Measurements from ENCODE around the gene RPLP1.
"Not testable (repeated sequence)": the region's sequence is repeated elsewhere in the genome, so short reads cannot be mapped to it uniquely, and the experiment has no call there.

The RPLP1 gene

GRCh38 chr15:69434679-69435078, 17.9 kb upstream of the RPLP1 start:
- DNase-seq (ENCODE audit: low read depth, low spot score) = no peak
- in situ Hi-C loops (cut with HindIII; ENCODE audit: low sequenced_read_pairs) = no loop called here
- H3K4me3 ChIP-seq (ENCODE audit: low read depth, low read length) = no peak overlapping the region
- TF ChIP-seq CTCF (IDR thresholded peaks at IDR 0.05; ENCODE audit: low read depth, low read length) = no peak

- no peak overlapping the region for H3K4me3 ChIP-seq (ENCODE audit: low read depth, low read length)
- in situ Hi-C loops (cut with HindIII; ENCODE audit: low sequenced_read_pairs) = no loop called here
- TF ChIP-seq CTCF (IDR thresholded peaks at IDR 0.05; ENCODE audit: low read depth, low read length) = no peak
- no peak for DNase-seq (ENCODE audit: low read depth, low spot score)
Observed at GRCh38 chr15:69435985-69436384, 16.6 kb upstream of the RPLP1 start.

GRCh38 chr15:69436951-69437350, 15.7 kb upstream of the RPLP1 start:
- in situ Hi-C loops (cut with HindIII; ENCODE audit: low sequenced_read_pairs) = no loop called here
- no peak for DNase-seq (ENCODE audit: low read depth, low spot score)
- no peak overlapping the region for H3K4me3 ChIP-seq (ENCODE audit: low read depth, low read length)
- no peak for TF ChIP-seq CTCF (IDR thresholded peaks at IDR 0.05; ENCODE audit: low read depth, low read length)

- no peak overlapping the region for H3K4me3 ChIP-seq (ENCODE audit: low read depth, low read length)
- DNase-seq (ENCODE audit: low read depth, low spot score) = no peak
- no peak for TF ChIP-seq CTCF (IDR thresholded peaks at IDR 0.05; ENCODE audit: low read depth, low read length)
- in situ Hi-C loops (cut with HindIII; ENCODE audit: low sequenced_read_pairs) = no loop called here
Observed at GRCh38 chr15:69439623-69440022, 13.0 kb upstream of the RPLP1 start.

- H3K4me3 ChIP-seq (ENCODE audit: low read depth, low read length) = no peak overlapping the region
- DNase-seq (ENCODE audit: low read depth, low spot score) = no peak
- in situ Hi-C loops (cut with HindIII; ENCODE audit: low sequenced_read_pairs) = no loop called here
- no peak for TF ChIP-seq CTCF (IDR thresholded peaks at IDR 0.05; ENCODE audit: low read depth, low read length)
Observed at GRCh38 chr15:69443032-69443611, 9.5 kb upstream of the RPLP1 start.

GRCh38 chr15:69444686-69445085, 7.9 kb upstream of the RPLP1 start:
- H3K4me3 ChIP-seq (ENCODE audit: low read depth, low read length) = no peak overlapping the region
- in situ Hi-C loops (cut with HindIII; ENCODE audit: low sequenced_read_pairs) = no loop called here
- TF ChIP-seq CTCF (IDR thresholded peaks at IDR 0.05; ENCODE audit: low read depth, low read length) = no peak
- no peak for DNase-seq (ENCODE audit: low read depth, low spot score)

GRCh38 chr15:69446953-69447352, 5.7 kb upstream of the RPLP1 start:
- in situ Hi-C loops (cut with HindIII; ENCODE audit: low sequenced_read_pairs) = no loop called here
- no peak for DNase-seq (ENCODE audit: low read depth, low spot score)
- no peak overlapping the region for H3K4me3 ChIP-seq (ENCODE audit: low read depth, low read length)
- no peak for TF ChIP-seq CTCF (IDR thresholded peaks at IDR 0.05; ENCODE audit: low read depth, low read length)

- H3K4me3 ChIP-seq (ENCODE audit: low read depth, low read length); in situ Hi-C loops (cut with HindIII; ENCODE audit: low sequenced_read_pairs); DNase-seq (ENCODE audit: low read depth, low spot score): not testable (repeated sequence)
Observed at GRCh38 chr15:69450221-69450620, 2.4 kb upstream of the RPLP1 start.
